Ishikawa (cell line): Measurements from ENCODE around the gene SLCO3A1.

Experiments
- CEBPB ChIP-seq: IDR thresholded peaks from 2 replicates; pipeline ENCODE4 v1.6.1; 2012
- CREB1 ChIP-seq: IDR thresholded peaks from 2 replicates; pipeline ENCODE4 v1.6.1; 2012; ENCODE audit warnings: low read depth
- EGR1 ChIP-seq: IDR thresholded peaks from 2 replicates; pipeline ENCODE4 v1.6.1; 2012
- EP300 ChIP-seq: IDR thresholded peaks from 2 replicates; pipeline ENCODE4 v1.6.1; 2012; ENCODE audit warnings: borderline replicate concordance
- FOXM1 ChIP-seq: IDR thresholded peaks from 2 replicates; pipeline ENCODE4 v1.6.1; 2012; ENCODE audit warnings: low read depth, borderline replicate concordance
- MAX ChIP-seq: IDR thresholded peaks from 2 replicates; pipeline ENCODE4 v1.6.1; 2012
- NFIC ChIP-seq: IDR thresholded peaks from 2 replicates; pipeline ENCODE4 v1.6.1; 2012
- RAD21 ChIP-seq: IDR thresholded peaks from 2 replicates; pipeline ENCODE4 v1.6.1; 2012; ENCODE audit warnings: low read depth
- TAF1 ChIP-seq: IDR thresholded peaks from 2 replicates; pipeline ENCODE4 v1.6.1; 2012; ENCODE audit warnings: low read depth, mild to moderate bottlenecking
- TCF12 ChIP-seq: IDR thresholded peaks from 2 replicates; pipeline ENCODE4 v1.6.1; 2012; ENCODE audit warnings: low read depth
- TEAD4 ChIP-seq: IDR thresholded peaks from 2 replicates; pipeline ENCODE4 v1.6.1; 2012
- YY1 ChIP-seq: IDR thresholded peaks from 2 replicates; pipeline ENCODE4 v1.6.1; 2012; ENCODE audit warnings: low read depth
- ZBTB7A ChIP-seq: IDR thresholded peaks from 2 replicates; pipeline ENCODE4 v1.6.1; 2012; ENCODE audit warnings: low read depth
- TF ChIP-seq, protein P1 (sequence below): IDR thresholded peaks from 2 replicates; pipeline ENCODE4 v1.6.1; 2012; ENCODE audit warnings: low read depth, mild to moderate bottlenecking
- TF ChIP-seq, protein P2 (sequence below): IDR thresholded peaks from 2 replicates; pipeline ENCODE4 v1.6.1; 2012

The SLCO3A1 gene

GRCh38 chr15:92112180-92112579, 258.7 kb downstream of the SLCO3A1 start:
- no peak for TF ChIP-seq RAD21
- no peak for TF ChIP-seq TAF1
- TF ChIP-seq, protein P1, sequence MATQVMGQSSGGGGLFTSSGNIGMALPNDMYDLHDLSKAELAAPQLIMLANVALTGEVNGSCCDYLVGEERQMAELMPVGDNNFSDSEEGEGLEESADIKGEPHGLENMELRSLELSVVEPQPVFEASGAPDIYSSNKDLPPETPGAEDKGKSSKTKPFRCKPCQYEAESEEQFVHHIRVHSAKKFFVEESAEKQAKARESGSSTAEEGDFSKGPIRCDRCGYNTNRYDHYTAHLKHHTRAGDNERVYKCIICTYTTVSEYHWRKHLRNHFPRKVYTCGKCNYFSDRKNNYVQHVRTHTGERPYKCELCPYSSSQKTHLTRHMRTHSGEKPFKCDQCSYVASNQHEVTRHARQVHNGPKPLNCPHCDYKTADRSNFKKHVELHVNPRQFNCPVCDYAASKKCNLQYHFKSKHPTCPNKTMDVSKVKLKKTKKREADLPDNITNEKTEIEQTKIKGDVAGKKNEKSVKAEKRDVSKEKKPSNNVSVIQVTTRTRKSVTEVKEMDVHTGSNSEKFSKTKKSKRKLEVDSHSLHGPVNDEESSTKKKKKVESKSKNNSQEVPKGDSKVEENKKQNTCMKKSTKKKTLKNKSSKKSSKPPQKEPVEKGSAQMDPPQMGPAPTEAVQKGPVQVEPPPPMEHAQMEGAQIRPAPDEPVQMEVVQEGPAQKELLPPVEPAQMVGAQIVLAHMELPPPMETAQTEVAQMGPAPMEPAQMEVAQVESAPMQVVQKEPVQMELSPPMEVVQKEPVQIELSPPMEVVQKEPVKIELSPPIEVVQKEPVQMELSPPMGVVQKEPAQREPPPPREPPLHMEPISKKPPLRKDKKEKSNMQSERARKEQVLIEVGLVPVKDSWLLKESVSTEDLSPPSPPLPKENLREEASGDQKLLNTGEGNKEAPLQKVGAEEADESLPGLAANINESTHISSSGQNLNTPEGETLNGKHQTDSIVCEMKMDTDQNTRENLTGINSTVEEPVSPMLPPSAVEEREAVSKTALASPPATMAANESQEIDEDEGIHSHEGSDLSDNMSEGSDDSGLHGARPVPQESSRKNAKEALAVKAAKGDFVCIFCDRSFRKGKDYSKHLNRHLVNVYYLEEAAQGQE = no peak
- TF ChIP-seq MAX = no peak
- no peak for TF ChIP-seq CREB1
- no peak for TF ChIP-seq NFIC
- TF ChIP-seq CEBPB = no peak
- TF ChIP-seq, protein P2, sequence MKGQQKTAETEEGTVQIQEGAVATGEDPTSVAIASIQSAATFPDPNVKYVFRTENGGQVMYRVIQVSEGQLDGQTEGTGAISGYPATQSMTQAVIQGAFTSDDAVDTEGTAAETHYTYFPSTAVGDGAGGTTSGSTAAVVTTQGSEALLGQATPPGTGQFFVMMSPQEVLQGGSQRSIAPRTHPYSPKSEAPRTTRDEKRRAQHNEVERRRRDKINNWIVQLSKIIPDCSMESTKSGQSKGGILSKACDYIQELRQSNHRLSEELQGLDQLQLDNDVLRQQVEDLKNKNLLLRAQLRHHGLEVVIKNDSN = no peak
- no peak for TF ChIP-seq TEAD4
- TF ChIP-seq FOXM1 = no peak

DNA sequence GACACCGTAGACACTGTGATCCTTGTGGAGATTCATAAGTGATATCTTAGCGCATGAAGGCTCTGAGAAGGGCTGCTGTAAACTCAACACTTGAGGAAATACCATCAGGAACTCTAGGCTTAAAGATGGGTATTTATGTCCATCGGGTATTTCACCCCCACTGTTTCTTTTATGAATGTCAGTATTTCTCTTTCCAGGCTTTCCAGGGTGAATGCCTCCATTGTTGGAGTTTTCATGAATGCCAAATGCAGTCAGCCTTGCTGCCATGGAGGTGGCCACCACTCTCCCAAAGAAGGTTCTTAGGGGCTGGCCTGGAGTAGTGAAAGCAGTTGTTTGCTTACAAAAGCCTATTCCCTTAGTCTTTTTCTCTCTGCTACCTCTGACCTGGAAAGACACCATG, 259.2 kb downstream of the SLCO3A1 start:
- TF ChIP-seq, protein P1 = no peak
- TF ChIP-seq CEBPB = no peak
- no peak for TF ChIP-seq RAD21
- TF ChIP-seq MAX = no peak

GRCh38 chr15:92113832-92114231, 260.3 kb downstream of the SLCO3A1 start:
- no peak for TF ChIP-seq CREB1
- TF ChIP-seq ZBTB7A = no peak
- TF ChIP-seq FOXM1 = no peak
- no peak for TF ChIP-seq TCF12
- no peak for TF ChIP-seq TAF1
- no peak for TF ChIP-seq YY1
- no peak for TF ChIP-seq NFIC
- no peak for TF ChIP-seq CEBPB
- TF ChIP-seq, protein P2 = no peak
- TF ChIP-seq, protein P1 = no peak
- TF ChIP-seq MAX = no peak
- TF ChIP-seq TEAD4 = no peak
- TF ChIP-seq EP300 = no peak
- TF ChIP-seq RAD21 = no peak
- TF ChIP-seq EGR1 = no peak

- TF ChIP-seq CREB1 (no peak), TEAD4 (no peak), TCF12 (no peak), RAD21 (no peak), NFIC (no peak), EP300 (no peak), TAF1 (no peak), CEBPB (no peak), YY1 (no peak)
- TF ChIP-seq, protein P2 = no peak
Measured at GRCh38 chr15:92115834-92116233, 262.3 kb downstream of the SLCO3A1 start.

- TF ChIP-seq YY1 (no peak), EGR1 (no peak), EP300 (no peak), FOXM1 (no peak), RAD21 (no peak)
- TF ChIP-seq, protein P2 = no peak
Measured at GRCh38 chr15:92116330-92116729, 262.8 kb downstream of the SLCO3A1 start.
